Endodermal cell (in vitro differentiated cells): ENCODE results near the gene SPAG16. TPM values are rescaled to one million over a fixed set of nuclear protein-coding genes. Genes with fewer than 3 reads are reported as not detected.

Experiments
- DNase-seq: peaks from one replicate; pipeline ENCODE4 v3.0.0-alpha.2; 2017
- H3K27ac ChIP-seq: 2 replicates; pipeline ENCODE4 v1.5.1; 2013; ENCODE audit warnings: mild to moderate bottlenecking, low read depth, low read length, moderate library complexity
- H3K27me3 ChIP-seq: 2 replicates; pipeline ENCODE4 v1.6.1; 2013; ENCODE audit warnings: mild to moderate bottlenecking, low read length, moderate library complexity; ENCODE audit not compliant: insufficient read depth, control insufficient read depth, poor library complexity, severe bottlenecking
- H3K36me3 ChIP-seq: 2 replicates; pipeline ENCODE4 v1.7.0; 2013; ENCODE audit warnings: mild to moderate bottlenecking, low read length, moderate library complexity; ENCODE audit not compliant: control insufficient read depth, insufficient read depth
- H3K4me1 ChIP-seq: one replicate; pipeline ENCODE4 v1.7.0; 2013; ENCODE audit warnings: low read length; ENCODE audit not compliant: control insufficient read depth, insufficient read depth
- H3K4me3 ChIP-seq: 2 replicates; pipeline ENCODE4 v1.5.1; 2013; ENCODE audit warnings: mild to moderate bottlenecking, low read length, moderate library complexity
- H3K9ac ChIP-seq: 2 replicates; pipeline ENCODE4 v1.6.1; 2013; ENCODE audit warnings: mild to moderate bottlenecking, low read length, moderate library complexity; ENCODE audit not compliant: poor library complexity, severe bottlenecking; ENCODE audit errors: extremely low read depth
- H3K9me3 ChIP-seq: 2 replicates; pipeline ENCODE4 v1.6.1; 2013; ENCODE audit warnings: mild to moderate bottlenecking, low read length, moderate library complexity; ENCODE audit not compliant: control insufficient read depth
- H3K27ac Mint-ChIP-seq: 2 replicates; pipeline ENCODE4 v1.8.0; 2020; ENCODE audit warnings: mixed read lengths
- H3K27me3 Mint-ChIP-seq: 2 replicates; pipeline ENCODE4 v1.8.0; 2021; ENCODE audit warnings: mild to moderate bottlenecking, mixed read lengths; ENCODE audit not compliant: insufficient read depth
- H3K36me3 Mint-ChIP-seq: 2 replicates; pipeline ENCODE4 v1.8.0; 2020; ENCODE audit warnings: low read depth, mixed read lengths
- H3K4me1 Mint-ChIP-seq: 2 replicates; pipeline ENCODE4 v1.8.0; 2020; ENCODE audit warnings: mixed read lengths
- H3K4me3 Mint-ChIP-seq: 2 replicates; pipeline ENCODE4 v1.8.0; 2020; ENCODE audit warnings: mild to moderate bottlenecking, moderate library complexity, mixed read lengths
- H3K9me3 Mint-ChIP-seq: 2 replicates; pipeline ENCODE4 v1.8.0; 2020; ENCODE audit warnings: mild to moderate bottlenecking, mixed read lengths
- WGBS, 2 experiments: methylation state at CpG; one replicate each; pipeline versions ENCODE4 v1.1.5 to v1.1.7; 2013; ENCODE audit warnings: missing lambda C conversion rate in 2 of 2, mixed read lengths in 1 of 2; ENCODE audit not compliant: insufficient coverage in 1 of 2, insufficient read length in 1 of 2; 5-methylcytosine and 5-hydroxymethylcytosine counted together
- total RNA-seq, 2 donors: library from RNA; stranded (reverse); fragmentation: NEBNext Ultra II Directional in 1 of 2; extraction: Animal tissue kit (Norgen Biotek cat#: 25700) in 1 of 2; gene quantifications; 2 replicates in 1 of 2; 3 replicates in 1 of 2; pipeline ENCODE4 v1.2.1, GENCODE V29; 2021
- TF ChIP-seq, protein P1 (sequence below): fragments of 200-600 bp; sonication (generic); conservative IDR thresholded peaks from 2 replicates; pipeline ENCODE4 v1.5.0; 2021; ENCODE audit warnings: antibody characterized with exemption, mild to moderate bottlenecking

SPAG16 gene
- total RNA-seq, 2 donors from 2014 or later: 27.8 to 38.2 TPM

- Mint-ChIP-seq H3K36me3 (no peaks in the 10 kb centered on the region), H3K4me1 (peaks cover 13% of the 10 kb centered on the region), H3K27me3 (no peaks in the 10 kb centered on the region), H3K27ac (no peak overlapping the region), H3K4me3 (no peak overlapping the region), H3K9me3 (peaks cover under 1% of the 10 kb centered on the region)
- H3K4me1 ChIP-seq: no peaks in the 10 kb centered on the region
- H3K9ac ChIP-seq: no peak overlapping the region
- H3K27ac ChIP-seq: no peak overlapping the region
- no peak overlapping the region for H3K4me3 ChIP-seq
- H3K9me3 ChIP-seq: peaks cover 6% of the 10 kb centered on the region
- no peaks in the 10 kb centered on the region for H3K27me3 ChIP-seq
- H3K36me3 ChIP-seq: no peaks in the 10 kb centered on the region
- WGBS, 2 experiments: 80 to 100% methylated on average over 1 to 3 of the region's 3 CpGs
- TF ChIP-seq, protein P1, sequence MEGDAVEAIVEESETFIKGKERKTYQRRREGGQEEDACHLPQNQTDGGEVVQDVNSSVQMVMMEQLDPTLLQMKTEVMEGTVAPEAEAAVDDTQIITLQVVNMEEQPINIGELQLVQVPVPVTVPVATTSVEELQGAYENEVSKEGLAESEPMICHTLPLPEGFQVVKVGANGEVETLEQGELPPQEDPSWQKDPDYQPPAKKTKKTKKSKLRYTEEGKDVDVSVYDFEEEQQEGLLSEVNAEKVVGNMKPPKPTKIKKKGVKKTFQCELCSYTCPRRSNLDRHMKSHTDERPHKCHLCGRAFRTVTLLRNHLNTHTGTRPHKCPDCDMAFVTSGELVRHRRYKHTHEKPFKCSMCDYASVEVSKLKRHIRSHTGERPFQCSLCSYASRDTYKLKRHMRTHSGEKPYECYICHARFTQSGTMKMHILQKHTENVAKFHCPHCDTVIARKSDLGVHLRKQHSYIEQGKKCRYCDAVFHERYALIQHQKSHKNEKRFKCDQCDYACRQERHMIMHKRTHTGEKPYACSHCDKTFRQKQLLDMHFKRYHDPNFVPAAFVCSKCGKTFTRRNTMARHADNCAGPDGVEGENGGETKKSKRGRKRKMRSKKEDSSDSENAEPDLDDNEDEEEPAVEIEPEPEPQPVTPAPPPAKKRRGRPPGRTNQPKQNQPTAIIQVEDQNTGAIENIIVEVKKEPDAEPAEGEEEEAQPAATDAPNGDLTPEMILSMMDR: no peak
- DNase-seq: peak; percentile 89
Measured at GRCh38 chr2:214034417-214034816, 750.2 kb downstream of the SPAG16 start.

GRCh38 chr2:214035091-214035852, 751.0 kb downstream of the SPAG16 start:
- Histone ChIP-seq H3K9me3 (peaks cover 13% of the 10 kb centered on the region), H3K36me3 (no peaks in the 10 kb centered on the region), H3K4me3 (no peak overlapping the region), H3K27me3 (no peaks in the 10 kb centered on the region), H3K9ac (no peak overlapping the region), H3K4me1 (no peaks in the 10 kb centered on the region), H3K27ac (no peak overlapping the region)
- Mint-ChIP-seq H3K4me3 (no peak overlapping the region), H3K36me3 (no peaks in the 10 kb centered on the region), H3K27ac (no peak overlapping the region), H3K4me1 (peaks cover 13% of the 10 kb centered on the region), H3K27me3 (no peaks in the 10 kb centered on the region), H3K9me3 (peaks cover 9% of the 10 kb centered on the region)
- DNase-seq: no peak
- TF ChIP-seq, protein P1: no peak
- WGBS, 2 experiments: 90 to 93% methylated on average over 2 to 8 of the region's 8 CpGs

- Mint-ChIP-seq H3K9me3 (peaks cover 13% of the 10 kb centered on the region), H3K27ac (no peak overlapping the region), H3K4me3 (no peak overlapping the region), H3K4me1 (peaks cover 13% of the 10 kb centered on the region), H3K36me3 (no peaks in the 10 kb centered on the region), H3K27me3 (no peaks in the 10 kb centered on the region)
- H3K4me1 ChIP-seq: no peaks in the 10 kb centered on the region
- H3K36me3 ChIP-seq: no peaks in the 10 kb centered on the region
- DNase-seq: no peak
- H3K27me3 ChIP-seq: no peaks in the 10 kb centered on the region
- H3K9ac ChIP-seq: no peak overlapping the region
- TF ChIP-seq, protein P1: no peak
- H3K4me3 ChIP-seq: no peak overlapping the region
- H3K27ac ChIP-seq: no peak overlapping the region
- WGBS, 2 experiments: 94% methylated on average over 2 of the region's 2 CpGs; no CpG with 5 or more reads in 1 of the 2 experiments
- peaks cover 18% of the 10 kb centered on the region for H3K9me3 ChIP-seq
Measured at GRCh38 chr2:214035921-214036320, 751.7 kb downstream of the SPAG16 start.
